Activated CD4-positive, alpha-beta T cell treated with anti-CD3 and anti-CD28 coated beads, Interleukin-2, amount 50 U/mL, for 16 hours (primary cell): ENCODE data around the gene BZW2.

Experiments used
- DNase-seq: peaks from one replicate; pipeline ENCODE4 v3.0.0-alpha.2; 2020

BZW2 gene

DNA sequence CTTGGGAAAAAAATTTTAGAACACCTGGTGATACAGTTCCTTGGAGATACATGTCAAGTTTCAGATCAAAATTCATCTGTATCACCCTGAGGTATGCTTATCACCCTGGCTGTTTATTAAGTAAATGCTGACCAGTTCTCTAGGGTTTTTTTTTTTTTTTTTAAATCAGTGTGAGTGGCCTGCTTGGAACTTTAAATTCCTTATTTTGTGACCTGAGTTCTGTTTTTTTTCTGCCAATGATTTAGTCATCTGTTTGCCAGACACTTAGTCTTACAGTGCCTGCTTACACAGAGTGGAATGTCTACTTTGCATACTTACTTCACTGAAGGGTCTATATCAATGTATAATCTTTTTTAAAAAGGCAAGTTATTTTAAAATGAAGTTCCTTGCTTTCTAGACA is 109.4 kb downstream of the BZW2 start:
- no peak for DNase-seq
